Activated CD8-positive, alpha-beta T cell treated with anti-CD3 and anti-CD28 coated beads for 36 hours (primary cell): ENCODE results near the gene PPP2R2B. TPM values are rescaled to one million over a fixed set of nuclear protein-coding genes. Genes with fewer than 3 reads are reported as not detected.
"Not testable (repeated sequence)": the region's sequence is repeated elsewhere in the genome, so short reads cannot be mapped to it uniquely, and the experiment has no call there.

ENCODE experiments used
- ATAC-seq: fragments of 200-7000 bp; cut with Tn5 transposase; one replicate; pipeline ENCODE4 v1.10.0; 2021; ENCODE audit warnings: mild to moderate bottlenecking, moderate library complexity
- CTCF ChIA-PET: fragments of 350-600 bp; sonication (Branson Sonifier 250); formaldehyde crosslinking; loops from one replicate; lab custom pipeline; 2021; ENCODE audit warnings: antibody characterized with exemption; lab: Charles Lee
- POLR2A ChIA-PET: fragments of 350-600 bp; sonication (Branson Sonifier 250); formaldehyde crosslinking; loops from one replicate; lab custom pipeline; 2021; ENCODE audit warnings: antibody characterized with exemption; lab: Charles Lee
- DNase-seq: peaks from one replicate; pipeline ENCODE4 v3.0.0-alpha.2; 2020
- H3K27ac Mint-ChIP-seq: one replicate; pipeline ENCODE4 v1.8.0; 2021; ENCODE audit warnings: mild to moderate bottlenecking, mixed read lengths
- H3K27me3 Mint-ChIP-seq: one replicate; pipeline ENCODE4 v1.8.0; 2021; ENCODE audit warnings: mixed read lengths
- H3K36me3 Mint-ChIP-seq: one replicate; pipeline ENCODE4 v1.8.0; 2021; ENCODE audit warnings: low read depth, mixed read lengths
- H3K4me1 Mint-ChIP-seq: one replicate; pipeline ENCODE4 v1.8.0; 2021; ENCODE audit warnings: low read depth, mixed read lengths
- H3K4me3 Mint-ChIP-seq: one replicate; pipeline ENCODE4 v1.8.0; 2021; ENCODE audit warnings: mild to moderate bottlenecking, moderate library complexity, mixed read lengths
- H3K9me3 Mint-ChIP-seq: one replicate; pipeline ENCODE4 v1.8.0; 2021; ENCODE audit warnings: mixed read lengths
- CTCF ChIP-seq: fragments of 200-600 bp; IDR thresholded peaks from one replicate; pipeline ENCODE4 v1.8.0; 2022; ENCODE audit warnings: antibody characterized with exemption, mild to moderate bottlenecking
- intact Hi-C: fragments of 100-400 bp; cut with micrococcal nuclease; formaldehyde crosslinking; loops from one replicate; pipeline ENCODE4 v1.10.0; 2022
- total RNA-seq, 2 experiments: library from RNA; stranded (reverse); gene quantifications; one replicate each; pipeline ENCODE4 v1.2.3, GENCODE V29; 2021

PPP2R2B gene
- total RNA-seq, 2 experiments from 2014 or later = 0.56 to 0.65 TPM

- H3K36me3 Mint-ChIP-seq = peaks cover 3% of the 10 kb centered on the region
Observed at GRCh38 chr5:146731909-146732659, 146.5 kb downstream of the PPP2R2B start.

GRCh38 chr5:146728746-146729145, 149.8 kb downstream of the PPP2R2B start:
- H3K27ac Mint-ChIP-seq, H3K36me3 Mint-ChIP-seq, CTCF ChIA-PET, H3K27me3 Mint-ChIP-seq, ATAC-seq, DNase-seq, H3K4me1 Mint-ChIP-seq, H3K4me3 Mint-ChIP-seq, POLR2A ChIA-PET, intact Hi-C loops: not testable (repeated sequence)
- H3K9me3 Mint-ChIP-seq = peaks cover 17% of the 10 kb centered on the region

More at GRCh38 chr5:146731909-146732659, 146.5 kb downstream of the PPP2R2B start:
- Mint-ChIP-seq H3K27me3 (no peaks in the 10 kb centered on the region), H3K27ac (no peak overlapping the region), H3K4me3 (no peak overlapping the region), H3K9me3 (peaks cover 21% of the 10 kb centered on the region), H3K4me1 (no peaks in the 10 kb centered on the region)
- TF ChIP-seq CTCF = no peak
- ChIA-PET POLR2A (no interaction called here), CTCF (interaction anchor here (1.1 kb wide), 1 partner anchor 70 kb away, joined by 3 read pairs; no protein-coding TSS in a partner anchor)
- DNase-seq = no peak
- intact Hi-C loops = no loop called here
- ATAC-seq = no peak

- Mint-ChIP-seq H3K27me3 (no peaks in the 10 kb centered on the region), H3K4me3 (no peak overlapping the region)
Observed at GRCh38 chr5:146726891-146727290, 151.7 kb downstream of the PPP2R2B start.

GRCh38 chr5:146726020-146726419, 152.5 kb downstream of the PPP2R2B start:
- Mint-ChIP-seq H3K9me3 (peaks cover 16% of the 10 kb centered on the region), H3K27ac (no peak overlapping the region), H3K4me3 (no peak overlapping the region), H3K4me1 (no peaks in the 10 kb centered on the region), H3K36me3 (peaks cover 3% of the 10 kb centered on the region), H3K27me3 (no peaks in the 10 kb centered on the region)
- ChIA-PET POLR2A (no interaction called here), CTCF (no interaction called here)
- no peak for TF ChIP-seq CTCF
- intact Hi-C loops = no loop called here
- no peak for ATAC-seq
- no peak for DNase-seq

More at GRCh38 chr5:146726891-146727290, 151.7 kb downstream of the PPP2R2B start:
- Mint-ChIP-seq H3K4me1 (no peaks in the 10 kb centered on the region), H3K27ac (no peak overlapping the region), H3K36me3 (peaks cover 3% of the 10 kb centered on the region), H3K9me3 (peaks cover 16% of the 10 kb centered on the region)
- CTCF ChIA-PET = no interaction called here
- DNase-seq = no peak
- TF ChIP-seq CTCF = no peak
- ATAC-seq = no peak
- intact Hi-C loops = no loop called here
- POLR2A ChIA-PET = no interaction called here

- ChIA-PET POLR2A (no interaction called here), CTCF (no interaction called here)
- peaks cover 3% of the 10 kb centered on the region for H3K36me3 Mint-ChIP-seq
- no peak overlapping the region for H3K4me3 Mint-ChIP-seq
- no peaks in the 10 kb centered on the region for H3K27me3 Mint-ChIP-seq
- ATAC-seq (no peak), DNase-seq (no peak)
- H3K9me3 Mint-ChIP-seq = peaks cover 13% of the 10 kb centered on the region
- H3K4me1 Mint-ChIP-seq = no peaks in the 10 kb centered on the region
- H3K27ac Mint-ChIP-seq = no peak overlapping the region
- intact Hi-C loops = no loop called here
- no peak for TF ChIP-seq CTCF
Observed at GRCh38 chr5:146725025-146725424, 153.5 kb downstream of the PPP2R2B start.
